ENCODE measurements around the gene RGL3. TPM values are rescaled to one million over a fixed set of nuclear protein-coding genes. Genes with fewer than 3 reads are reported as not detected.

Gene RGL3
- total RNA-seq, 1 experiment from 2014 or later: 65.9 TPM

DNA sequence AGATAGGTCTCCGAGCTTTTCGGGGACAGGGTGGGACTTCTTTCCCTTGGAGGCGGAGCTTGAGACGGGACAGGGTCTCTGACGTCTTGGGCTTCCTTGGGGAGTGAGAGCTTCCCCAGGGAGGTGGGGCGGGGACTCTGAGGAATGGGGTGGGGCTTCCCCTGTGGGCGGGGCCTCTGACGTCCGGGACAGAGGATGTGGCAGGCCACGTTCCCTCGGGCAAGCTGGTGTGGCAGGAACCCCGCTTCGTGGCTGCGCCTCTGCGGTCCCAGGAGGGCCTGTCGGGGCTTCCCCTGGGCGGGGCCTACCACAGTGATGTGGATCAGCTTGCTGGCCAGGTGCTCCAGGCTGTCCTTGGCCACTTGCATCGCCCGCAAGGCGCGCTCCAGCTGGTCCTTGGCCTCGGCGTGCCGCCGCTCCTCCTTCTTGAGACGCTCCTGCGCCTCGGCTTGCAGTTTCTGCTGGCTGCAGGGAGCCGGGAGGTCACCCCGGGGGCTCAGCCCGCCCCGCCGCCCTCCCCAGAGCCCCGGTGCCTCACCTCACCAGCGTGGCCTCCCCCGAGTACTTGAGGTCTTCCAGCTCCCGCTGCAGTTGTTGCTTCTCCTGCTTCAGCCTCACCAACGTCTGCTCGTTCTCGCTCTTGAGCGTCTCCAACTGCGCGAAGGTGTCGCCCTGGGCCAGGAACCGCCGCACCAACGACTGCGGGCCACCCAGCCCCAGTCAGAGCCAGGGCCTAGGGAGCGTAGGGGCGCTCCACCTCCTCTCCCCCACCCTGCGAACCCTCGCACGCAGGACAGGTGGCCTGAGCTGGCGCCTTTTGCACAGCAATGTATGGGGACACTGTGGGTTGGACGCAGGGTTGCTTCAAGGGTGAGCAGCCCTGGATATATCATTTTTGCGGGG lies 3.3 kb upstream of the RGL3 start:
- no peaks in the 10 kb centered on the region for H4K20me1 ChIP-seq (ENCODE audit: control insufficient read depth, insufficient read depth, insufficient read length)
- no peaks in the 10 kb centered on the region for H3K79me2 ChIP-seq (ENCODE audit: insufficient read depth, low read length)
- H3K4me1 Mint-ChIP-seq: peaks cover 23 to 31% of the 10 kb centered on the region in 2 experiments
- peak overlapping the region; percentile 72 for H3K4me2 ChIP-seq (ENCODE audit: insufficient read depth, insufficient read length, low read length)
- H3K23me2 ChIP-seq (ENCODE audit: insufficient read length, low read depth, low read length, poor library complexity, severe bottlenecking): peaks cover 32% of the 10 kb centered on the region
- no peak overlapping the region for H4K91ac ChIP-seq (ENCODE audit: insufficient read length, low read depth, low read length)
- peak overlapping the region; percentile 90 to 95 (median 90); a peak in 5 of 7 replicates for H3K27ac Mint-ChIP-seq
- no peak overlapping the region for H2BK20ac ChIP-seq (ENCODE audit: low read depth, low read length, poor library complexity, severe bottlenecking)
- H3K4me1 ChIP-seq (ENCODE audit: insufficient read depth, low read length): no peaks in the 10 kb centered on the region
- H3K27me3 ChIP-seq (ENCODE audit: insufficient read depth, low read length): no peaks in the 10 kb centered on the region; the same call in 1 of the 2 replicates
- H4K5ac ChIP-seq (ENCODE audit: insufficient read length, low read depth, low read length): no peak overlapping the region
- peaks cover 27% of the 10 kb centered on the region for H3K27me3 Mint-ChIP-seq (ENCODE audit: low read depth)
- no peak overlapping the region for H3K23ac ChIP-seq (ENCODE audit: insufficient read length, low read depth, low read length)
- no peak overlapping the region for H2BK5ac ChIP-seq (ENCODE audit: insufficient read length, low read length)
- H3K9ac ChIP-seq (ENCODE audit: extremely low read depth, insufficient read length, low read length): no peak overlapping the region
- TF ChIP-seq, protein P1, sequence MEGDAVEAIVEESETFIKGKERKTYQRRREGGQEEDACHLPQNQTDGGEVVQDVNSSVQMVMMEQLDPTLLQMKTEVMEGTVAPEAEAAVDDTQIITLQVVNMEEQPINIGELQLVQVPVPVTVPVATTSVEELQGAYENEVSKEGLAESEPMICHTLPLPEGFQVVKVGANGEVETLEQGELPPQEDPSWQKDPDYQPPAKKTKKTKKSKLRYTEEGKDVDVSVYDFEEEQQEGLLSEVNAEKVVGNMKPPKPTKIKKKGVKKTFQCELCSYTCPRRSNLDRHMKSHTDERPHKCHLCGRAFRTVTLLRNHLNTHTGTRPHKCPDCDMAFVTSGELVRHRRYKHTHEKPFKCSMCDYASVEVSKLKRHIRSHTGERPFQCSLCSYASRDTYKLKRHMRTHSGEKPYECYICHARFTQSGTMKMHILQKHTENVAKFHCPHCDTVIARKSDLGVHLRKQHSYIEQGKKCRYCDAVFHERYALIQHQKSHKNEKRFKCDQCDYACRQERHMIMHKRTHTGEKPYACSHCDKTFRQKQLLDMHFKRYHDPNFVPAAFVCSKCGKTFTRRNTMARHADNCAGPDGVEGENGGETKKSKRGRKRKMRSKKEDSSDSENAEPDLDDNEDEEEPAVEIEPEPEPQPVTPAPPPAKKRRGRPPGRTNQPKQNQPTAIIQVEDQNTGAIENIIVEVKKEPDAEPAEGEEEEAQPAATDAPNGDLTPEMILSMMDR (conservative IDR thresholded peaks at IDR 0.05): no peak
- H2BK120ac ChIP-seq (ENCODE audit: low read depth, low read length, poor library complexity, severe bottlenecking): no peak overlapping the region
- H3K9me3 ChIP-seq (ENCODE audit: control insufficient read depth, low read depth, low read length): no peaks in the 10 kb centered on the region
- H3K18ac ChIP-seq (ENCODE audit: insufficient read length, low read depth, low read length): peak overlapping the region; percentile 22
- no peak overlapping the region for H2AK5ac ChIP-seq (ENCODE audit: insufficient read length, low read length)
- H3K27ac ChIP-seq (ENCODE audit: insufficient read length, low read depth, low read length): no peak overlapping the region
- peak overlapping the region; percentile 70 for H2AFZ ChIP-seq (ENCODE audit: low read length)
- no CpG with 5 or more reads among the region's 56 CpGs for WGBS (ENCODE audit: extremely low coverage, insufficient read length, low lambda C conversion rate)
- no peak overlapping the region for H2BK15ac ChIP-seq (ENCODE audit: low read depth, low read length)
- H3K4me3 Mint-ChIP-seq: peak overlapping the region; percentile 69 to 92
- H3K79me1 ChIP-seq (ENCODE audit: insufficient read depth, low read depth, low read length, poor library complexity, severe bottlenecking): no peaks in the 10 kb centered on the region
- DNase-seq: peak; percentile 99
- no peaks in the 10 kb centered on the region; a peak in 2 of 5 replicates for H3K9me3 Mint-ChIP-seq
- no peak overlapping the region for H3K56ac ChIP-seq (ENCODE audit: insufficient read length, low read depth, low read length)
- no peak overlapping the region for H4K8ac ChIP-seq (replicated peaks; ENCODE audit: insufficient read length, low read depth, low read length)
- H3T11ph ChIP-seq (ENCODE audit: low read length): no peak overlapping the region
- no peak overlapping the region for H2BK12ac ChIP-seq (ENCODE audit: insufficient read length, low read depth, low read length)
- 0 out of 7 replicates have a peak, but pooled peaks cover 0 to 2% (median 0%) of the 10 kb centered on the region in 3 experiments for H3K36me3 Mint-ChIP-seq (ENCODE audit: insufficient read depth in 1 of 3, low read depth in 3 of 3)
- H3K4ac ChIP-seq (ENCODE audit: low read depth, low read length): no peak overlapping the region
- peak overlapping the region; percentile 13; the same call in 1 of the 2 replicates for H3K14ac ChIP-seq (ENCODE audit: insufficient read depth, low read length)

All from H9 (cell line).